Measurements from ENCODE around the gene PDE4C. TPM values are rescaled to one million over a fixed set of nuclear protein-coding genes. Genes with fewer than 3 reads are reported as not detected.

The PDE4C gene
- under 0.01 and 0.20 TPM in 2 replicates for total RNA-seq

DNA sequence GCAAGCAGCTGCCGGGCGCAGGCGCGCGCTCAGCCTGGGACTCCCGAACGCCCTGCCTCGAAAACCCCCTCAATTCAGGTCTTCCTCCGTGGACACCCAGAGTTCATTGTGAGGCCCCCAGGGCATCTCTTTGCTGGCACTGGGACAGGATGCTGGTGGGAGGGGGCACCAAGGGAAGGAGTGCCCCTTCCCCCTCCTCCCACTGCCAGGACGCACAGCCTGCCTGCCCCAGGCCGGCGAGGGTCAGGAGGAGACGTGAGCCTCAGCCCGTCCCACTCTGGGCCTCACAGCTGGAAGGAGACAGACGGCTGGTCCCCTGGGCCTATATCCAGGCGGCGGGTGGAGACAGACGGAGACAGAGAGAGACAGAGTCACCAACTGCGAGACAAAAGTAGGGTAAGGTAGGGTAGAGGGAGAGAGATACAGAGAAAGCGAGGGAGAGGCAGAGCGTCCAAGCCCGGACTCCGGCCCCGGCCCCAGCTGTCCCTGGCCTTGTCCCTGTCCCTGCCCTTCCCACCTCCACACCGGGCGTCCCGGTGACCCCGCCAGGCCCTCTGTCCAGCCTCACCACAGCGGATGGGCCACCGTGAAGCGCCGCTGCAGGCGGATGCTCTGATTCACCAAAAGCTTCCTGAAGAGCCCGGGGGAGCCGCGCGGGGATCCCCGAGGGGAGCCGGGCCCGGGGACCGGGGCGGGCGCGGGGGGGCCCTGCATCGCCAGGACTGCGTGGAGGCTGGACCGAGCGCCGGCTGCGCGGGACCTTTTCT lies at the start of gene PDE4C:
Gene PDE4C, minus strand, starts transcription at position 737 of the 767 bp plus-strand sequence. Its CDS starts 23 bp downstream, at position 714.
- DNase-seq (ENCODE audit: low read depth): no peak

DNA sequence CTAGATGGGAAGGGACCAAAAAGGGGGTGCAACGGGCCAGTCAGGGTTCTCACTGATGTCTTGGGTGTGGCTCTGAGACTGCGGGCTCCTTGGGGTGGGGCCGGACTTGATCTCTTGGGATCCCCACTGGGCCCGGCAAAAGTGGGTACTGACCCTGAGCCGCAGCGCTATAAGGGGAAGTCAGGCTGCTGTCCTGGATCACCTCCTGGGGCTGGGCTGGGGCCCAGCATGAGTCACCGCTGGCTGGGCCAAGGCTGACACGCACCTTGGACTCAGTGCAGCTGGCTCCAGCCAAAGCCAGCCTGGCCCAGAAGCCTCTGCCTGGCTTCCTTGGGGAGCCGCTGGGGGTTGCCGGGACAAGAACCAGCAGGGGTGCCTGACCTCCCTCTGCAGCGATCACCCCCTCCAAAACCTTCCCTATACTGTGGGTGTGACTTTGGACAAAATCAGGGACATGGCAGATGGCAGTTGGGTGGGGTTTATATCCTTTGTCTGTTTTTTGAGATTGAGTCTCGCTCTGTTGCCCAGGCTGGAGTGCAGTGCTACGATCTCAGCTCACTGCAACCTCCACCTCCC lies 48.6 kb upstream of the PDE4C start:
- DNase-seq (ENCODE audit: low read depth): peak; percentile 80

DNA sequence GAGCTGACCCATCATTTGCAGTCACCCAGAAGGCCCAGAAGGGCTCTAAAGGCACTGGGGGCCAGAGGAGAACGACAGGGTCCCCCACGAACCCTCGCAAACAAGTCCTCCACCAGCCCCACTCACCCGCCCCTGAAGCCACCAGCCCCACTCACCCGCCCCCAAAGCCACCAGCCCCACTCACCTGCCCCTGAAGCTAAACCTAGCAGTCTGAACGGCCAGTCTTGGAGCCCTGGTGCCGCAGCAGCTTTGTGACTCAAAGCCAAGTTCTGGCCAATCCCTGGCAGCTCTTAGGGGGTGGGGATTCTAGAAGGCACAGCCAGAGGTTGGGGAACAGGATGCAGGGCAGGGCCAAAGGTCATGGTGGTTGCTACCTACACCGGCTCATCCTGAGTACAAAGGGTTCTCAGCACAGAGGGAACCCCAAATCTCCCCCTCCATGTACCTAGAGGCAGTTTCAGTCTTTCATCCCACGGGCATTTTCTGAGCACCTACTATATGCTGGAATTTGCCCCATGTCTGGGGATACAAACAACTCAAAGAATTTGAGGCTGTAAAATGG lies 48.1 kb upstream of the PDE4C start, which contains the start of gene IQCN:
Gene IQCN, minus strand, starts transcription at position 234 of the 562 bp plus-strand sequence. CDS start 4,974 bp downstream, outside the sequence.
- DNase-seq (ENCODE audit: low read depth): peak; percentile 40

DNA sequence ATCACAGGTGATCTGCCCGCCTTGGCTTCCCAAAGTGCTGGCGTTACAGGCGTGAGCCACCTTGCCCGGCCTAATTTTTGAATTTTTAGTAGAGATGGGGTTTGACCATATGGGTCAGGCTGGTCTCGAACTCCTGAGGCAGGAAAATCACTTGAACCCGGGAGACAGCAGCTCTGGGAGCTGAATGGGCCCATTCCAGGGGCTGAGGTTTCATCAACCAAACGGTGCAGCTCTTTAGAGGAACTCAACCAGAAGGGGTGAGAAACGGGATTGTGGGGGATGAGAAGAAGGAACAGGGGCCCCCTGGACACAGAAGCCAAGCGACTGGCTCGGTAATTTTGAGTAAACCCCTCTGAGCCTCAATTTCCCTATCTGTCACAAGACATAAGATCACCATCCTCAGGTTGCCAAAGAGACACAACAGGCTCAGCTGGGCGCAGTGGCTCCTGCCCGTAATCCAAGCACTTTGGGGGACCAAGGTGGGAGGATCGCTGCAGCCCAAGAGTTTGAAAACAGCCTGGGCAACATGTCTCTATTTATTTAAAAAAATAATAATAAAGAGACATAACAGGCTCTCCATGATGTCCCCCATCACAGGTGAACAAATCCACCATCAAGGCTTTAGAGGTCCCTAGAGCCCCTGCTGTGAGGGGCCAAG lies 47.5 kb upstream of the PDE4C start:
- no peak for DNase-seq (ENCODE audit: low read depth)

DNA sequence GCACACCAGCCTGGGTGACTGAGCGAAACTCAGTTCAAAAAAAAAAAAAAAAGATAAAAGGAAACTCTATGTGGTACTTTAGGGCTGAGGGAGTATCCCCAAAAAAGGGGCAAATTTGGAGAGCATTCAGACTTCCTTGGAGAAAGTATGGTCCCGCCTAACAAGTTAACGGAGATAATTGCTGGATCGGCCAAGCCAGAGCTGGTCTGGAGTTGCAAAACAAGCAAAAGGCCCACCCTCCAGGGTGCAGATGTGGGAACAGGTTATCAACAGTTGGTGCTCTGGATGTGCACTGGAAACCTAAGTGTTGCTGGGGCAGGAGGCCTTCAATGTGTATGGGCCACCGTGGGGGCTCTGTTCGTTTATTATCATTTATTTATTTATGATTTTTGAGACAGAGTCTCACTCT lies 45.2 kb upstream of the PDE4C start:
- no peak for DNase-seq (ENCODE audit: low read depth)

DNA sequence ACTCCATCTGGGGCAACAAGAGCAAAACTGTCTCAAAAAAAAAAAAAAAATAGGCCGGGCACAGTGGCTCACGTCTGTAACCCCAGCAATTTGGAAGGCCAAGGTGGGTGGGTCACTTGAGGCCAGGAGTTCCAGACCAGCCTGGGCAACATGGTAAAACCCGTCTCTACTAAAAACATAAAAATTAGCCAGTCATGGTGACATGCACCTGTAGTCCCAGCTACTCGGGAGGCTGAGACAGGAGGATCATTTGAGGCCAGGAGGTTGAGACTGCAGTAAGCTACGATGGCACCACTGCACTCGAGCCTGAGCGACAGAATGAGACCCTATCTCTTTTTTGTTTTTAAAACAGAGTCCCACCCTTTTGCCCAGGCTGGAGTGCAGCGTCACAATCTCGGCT lies 44.1 kb upstream of the PDE4C start:
- no peak for DNase-seq (ENCODE audit: low read depth)

DNA sequence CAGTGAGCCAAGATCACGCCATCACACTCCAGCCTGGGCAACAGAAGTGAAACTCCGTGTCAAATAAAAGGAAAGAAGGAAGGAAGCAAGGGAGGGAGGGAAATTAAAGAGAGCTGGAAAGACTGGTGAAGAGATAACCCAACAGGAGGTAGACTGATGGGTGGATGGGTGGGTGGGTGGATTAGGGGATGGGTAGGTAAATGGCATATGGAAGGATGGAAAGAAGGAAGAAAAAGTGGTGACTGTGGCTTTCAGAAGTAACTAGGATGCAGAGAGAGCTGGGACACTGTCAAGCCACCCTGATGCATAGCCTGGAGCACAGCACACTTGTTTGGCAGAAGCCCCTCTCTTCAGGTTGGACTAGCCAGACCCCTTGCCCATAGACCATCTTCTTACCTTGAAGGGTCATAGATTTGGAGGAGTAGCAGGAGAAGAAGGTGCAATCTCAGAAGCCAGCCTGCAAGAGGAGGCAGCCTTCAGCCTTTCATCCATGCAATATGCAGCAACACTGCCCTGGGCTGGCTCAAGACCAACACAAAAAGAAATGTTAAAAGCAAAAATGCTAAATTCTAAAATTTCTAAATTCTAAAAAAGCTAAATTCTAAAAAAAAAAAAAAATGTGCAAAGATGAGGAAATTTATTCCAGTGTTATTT lies 43.0 kb upstream of the PDE4C start:
- no peak for DNase-seq (ENCODE audit: low read depth)

DNA sequence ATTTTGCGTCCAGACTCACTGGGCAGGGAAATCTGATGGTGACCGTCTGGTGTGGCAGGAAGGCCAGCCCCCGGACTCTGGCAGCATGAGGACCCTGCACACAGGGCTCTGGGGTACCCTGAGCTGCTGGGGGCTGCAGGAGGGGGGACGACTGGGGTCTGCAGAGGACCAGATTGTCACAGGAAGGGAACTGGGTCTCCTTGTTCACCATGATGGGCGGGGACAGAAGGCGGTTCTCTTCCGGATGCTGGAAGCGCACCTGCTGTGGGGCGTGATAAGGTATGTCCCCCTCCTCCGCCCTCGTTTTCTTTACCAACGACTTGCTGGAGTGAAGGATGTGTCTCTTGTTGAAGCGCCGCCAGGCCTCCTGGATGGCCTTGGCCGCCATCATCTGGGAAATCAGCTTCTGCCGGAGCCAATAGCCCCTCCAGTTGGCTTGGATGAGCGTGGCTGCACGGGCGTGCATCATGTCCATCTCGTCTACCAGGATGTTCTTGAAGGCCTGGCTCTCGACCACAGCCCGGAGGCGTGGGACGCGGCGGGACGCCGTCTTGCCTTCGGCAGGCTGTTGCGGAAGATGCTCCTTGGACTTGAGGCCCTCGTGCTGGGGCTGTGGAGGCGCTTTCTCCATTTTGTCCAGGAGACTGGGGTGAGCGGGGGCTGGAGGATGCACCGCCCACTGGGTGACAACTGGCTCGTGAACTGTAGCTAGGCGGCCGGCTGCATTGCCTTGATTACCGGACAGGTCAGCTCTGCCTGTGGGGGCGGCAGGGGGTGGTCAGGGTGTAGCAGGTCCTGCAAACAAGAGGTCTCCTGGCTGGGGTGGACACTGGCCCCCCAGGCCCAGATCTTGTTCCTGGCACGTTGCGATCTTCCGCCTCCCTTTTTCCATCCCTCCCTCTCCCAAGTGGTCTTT lies 40.8 kb upstream of the PDE4C start:
- DNase-seq (ENCODE audit: low read depth): no peak

DNA sequence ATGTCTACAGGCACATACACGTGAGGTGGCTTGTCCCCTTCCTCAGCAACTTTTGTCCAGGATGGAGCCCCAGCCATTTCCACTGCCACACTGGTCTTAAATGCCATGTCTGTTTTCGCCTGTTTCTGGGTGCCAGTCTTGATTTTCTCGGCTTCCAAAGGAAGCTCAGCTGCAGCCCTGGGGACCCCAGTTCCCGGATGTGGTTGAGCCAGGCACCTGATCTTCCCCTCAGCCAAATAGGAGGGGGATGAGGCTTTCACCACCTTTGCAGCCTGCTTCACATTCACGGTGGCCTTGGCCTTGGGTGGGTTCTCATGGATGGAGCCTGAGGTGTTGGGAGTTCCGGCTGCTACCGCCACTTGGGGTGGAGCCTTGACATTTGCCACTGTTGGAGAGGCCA lies 39.3 kb upstream of the PDE4C start:
- DNase-seq (ENCODE audit: low read depth): no peak

DNA sequence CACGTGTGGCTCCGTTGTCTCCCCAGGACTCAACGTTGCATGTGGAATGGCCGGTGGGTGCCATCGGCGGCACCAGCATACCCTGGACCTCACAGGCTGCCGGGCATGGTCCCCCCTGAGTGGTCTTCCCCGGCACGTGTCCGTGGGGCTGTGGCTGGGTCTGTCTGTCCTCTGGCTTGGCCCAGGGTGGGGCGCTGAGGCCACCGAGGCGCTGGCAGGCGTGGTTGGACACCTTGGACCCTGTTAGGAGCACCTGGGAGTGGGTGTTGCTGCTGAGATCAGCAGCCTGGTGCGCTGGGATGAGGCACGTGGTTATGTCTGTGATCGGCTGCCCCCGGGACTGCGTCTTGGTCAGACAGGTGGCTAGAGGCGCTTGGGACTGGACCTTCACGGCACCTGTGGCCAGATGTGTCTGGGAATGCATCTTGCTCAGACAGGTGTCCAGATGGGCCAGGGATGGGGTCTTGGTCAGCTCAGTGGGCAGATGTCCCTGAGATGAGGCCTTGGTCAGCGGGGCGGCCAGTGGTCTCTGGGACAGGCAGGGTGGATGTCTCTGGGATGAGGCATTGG lies 38.8 kb upstream of the PDE4C start:
- DNase-seq (ENCODE audit: low read depth): no peak

DNA sequence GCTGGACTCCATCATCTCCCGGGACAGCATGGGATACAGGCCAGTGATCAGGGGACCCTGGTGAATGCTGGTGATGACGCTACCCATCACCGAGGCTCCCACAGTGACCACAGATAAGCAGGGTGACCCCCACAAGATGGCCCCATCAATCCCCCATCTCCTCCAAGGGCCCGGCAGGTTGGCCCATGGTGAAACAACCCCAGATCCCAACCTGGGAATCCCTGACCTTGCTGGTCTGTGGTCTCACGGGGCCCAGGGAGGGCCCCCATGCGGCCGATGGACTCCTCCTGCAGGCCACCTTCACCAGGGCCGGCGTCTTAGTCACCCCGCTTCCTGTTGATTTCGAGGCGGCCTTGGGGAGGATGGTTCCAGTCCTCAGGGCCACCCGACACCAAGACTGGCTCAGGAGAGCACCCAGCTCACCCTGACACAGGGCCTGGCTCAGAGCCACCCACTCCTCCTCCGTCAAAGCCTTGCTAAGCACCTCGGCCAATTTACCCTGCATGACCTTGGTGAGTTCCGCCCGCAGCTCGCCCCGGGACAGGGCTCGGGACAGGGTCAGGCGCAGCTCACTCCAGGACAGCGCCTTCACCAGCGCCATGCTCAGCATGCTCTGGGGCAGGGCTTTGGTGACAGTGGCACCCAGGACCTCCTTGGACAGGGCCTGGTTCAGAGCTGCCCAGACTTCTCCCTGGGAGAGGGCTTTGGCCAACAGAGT lies 38.1 kb upstream of the PDE4C start:
- no peak for DNase-seq (ENCODE audit: low read depth)

DNA sequence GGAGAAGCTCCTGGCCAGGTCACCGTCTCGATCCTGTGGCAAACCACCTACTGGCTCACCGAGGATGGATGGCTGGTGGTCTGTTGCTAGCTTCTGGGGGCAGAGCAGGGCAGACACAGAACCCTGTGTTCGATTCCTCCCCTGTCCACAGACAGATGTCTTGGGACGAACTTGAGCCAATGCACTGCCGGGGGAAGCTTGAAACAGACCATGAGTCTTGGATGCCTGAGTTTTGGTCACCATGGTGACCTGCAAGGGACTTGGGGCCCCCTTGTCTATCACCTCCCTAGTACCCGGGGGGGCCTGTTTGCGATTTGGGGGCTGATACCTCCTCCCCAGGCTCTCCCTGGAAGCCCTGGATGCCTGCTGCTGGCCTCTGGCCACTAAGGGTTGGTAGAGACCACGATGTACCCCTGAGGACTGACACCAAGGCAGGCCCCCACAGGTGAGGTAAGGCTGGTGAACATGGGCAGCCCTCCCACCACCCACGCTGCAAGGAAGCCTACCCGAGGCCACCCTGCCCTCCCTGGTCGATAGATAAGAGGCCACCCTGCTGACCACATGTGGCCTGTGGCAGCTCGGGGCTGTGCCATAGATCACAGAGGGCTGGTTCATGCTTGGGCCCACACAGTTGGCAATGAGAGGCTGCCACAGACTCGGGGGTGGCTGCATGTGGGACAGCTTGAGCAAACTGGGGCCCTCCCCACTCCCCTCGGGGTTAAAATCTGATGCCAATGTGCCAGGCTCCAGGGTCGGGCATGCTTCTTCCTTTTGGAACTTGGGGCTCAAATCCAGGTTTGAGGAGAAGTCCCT lies 37.3 kb upstream of the PDE4C start:
- no peak for DNase-seq (ENCODE audit: low read depth)

DNA sequence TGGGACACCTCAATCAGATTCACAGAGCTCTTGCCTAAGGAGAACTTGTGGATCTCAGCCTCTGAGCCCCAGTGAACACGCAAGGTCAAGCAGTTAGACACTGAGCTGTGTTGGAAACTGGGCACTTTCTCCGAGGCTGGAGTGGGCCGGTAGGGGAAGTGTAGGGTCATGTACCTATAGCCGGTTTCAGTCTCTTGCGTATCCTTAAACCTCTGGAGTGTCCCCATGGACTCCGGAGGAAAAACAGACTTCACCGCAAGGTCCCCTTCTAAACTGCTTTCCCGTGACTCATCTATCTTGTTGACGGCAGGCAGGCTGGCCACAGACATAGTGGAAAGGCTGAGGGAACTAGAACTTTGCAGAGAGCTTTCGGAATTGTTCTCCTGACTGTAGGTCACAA lies 36.7 kb upstream of the PDE4C start:
- DNase-seq (ENCODE audit: low read depth): no peak

DNA sequence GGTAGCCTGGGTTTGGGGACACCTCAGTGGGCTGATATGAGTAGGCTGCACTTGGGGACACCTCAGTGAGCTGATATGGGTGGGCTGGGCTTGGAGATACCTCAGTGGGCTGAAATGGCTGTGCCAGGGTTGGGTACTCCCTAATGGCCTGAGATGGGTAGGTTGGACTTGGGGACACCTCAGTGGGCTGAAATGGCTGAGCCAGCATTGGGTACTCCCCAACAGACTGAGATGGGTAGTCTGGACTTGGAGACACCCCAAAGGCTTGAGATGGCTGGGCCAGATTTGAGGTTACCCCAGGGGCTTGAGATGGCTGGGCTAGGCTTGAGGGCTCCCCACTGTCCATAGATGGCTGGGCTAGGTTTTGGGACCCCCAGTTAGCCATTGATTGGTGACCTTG lies 35.9 kb upstream of the PDE4C start:
- DNase-seq (ENCODE audit: low read depth): no peak

DNA sequence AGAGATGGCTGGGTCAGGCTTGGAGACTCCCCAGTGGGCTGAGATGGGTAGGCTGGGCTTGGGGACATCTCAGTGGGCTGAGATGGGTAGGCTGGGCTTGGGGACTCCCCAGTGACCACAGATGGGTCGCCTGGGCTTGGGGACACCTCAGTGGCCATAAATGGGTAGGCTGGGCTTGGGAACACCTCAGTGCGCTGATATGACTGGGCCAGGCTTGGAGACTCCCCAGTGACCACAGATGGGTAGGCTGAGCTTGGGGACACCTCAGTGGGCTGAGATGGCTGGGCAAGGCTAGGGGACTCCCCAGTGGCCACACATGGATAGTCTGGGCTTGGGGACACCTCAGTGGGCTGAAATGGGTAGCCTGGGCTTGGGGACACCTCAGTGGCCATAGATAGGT lies 35.2 kb upstream of the PDE4C start:
- no peak for DNase-seq (ENCODE audit: low read depth)

DNA sequence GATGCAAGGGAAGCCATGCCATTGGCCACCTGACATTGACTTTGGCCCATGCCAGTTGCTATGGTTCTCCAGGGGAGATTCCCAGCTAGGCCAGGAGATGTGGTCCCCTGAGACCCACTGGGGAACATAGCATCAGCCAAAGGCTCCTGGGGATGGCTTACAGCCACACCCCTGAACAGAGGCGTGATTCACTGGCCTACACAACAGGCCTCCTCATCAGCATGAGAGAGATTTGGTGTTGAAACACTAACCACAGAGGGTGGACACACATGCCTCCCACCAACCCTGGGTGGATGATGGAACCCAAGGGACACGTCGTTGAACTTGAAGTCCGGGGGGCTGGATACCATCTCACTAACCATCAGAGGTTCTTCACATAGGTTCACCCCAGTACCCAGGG lies 33.7 kb upstream of the PDE4C start:
- no peak for DNase-seq (ENCODE audit: low read depth)

DNA sequence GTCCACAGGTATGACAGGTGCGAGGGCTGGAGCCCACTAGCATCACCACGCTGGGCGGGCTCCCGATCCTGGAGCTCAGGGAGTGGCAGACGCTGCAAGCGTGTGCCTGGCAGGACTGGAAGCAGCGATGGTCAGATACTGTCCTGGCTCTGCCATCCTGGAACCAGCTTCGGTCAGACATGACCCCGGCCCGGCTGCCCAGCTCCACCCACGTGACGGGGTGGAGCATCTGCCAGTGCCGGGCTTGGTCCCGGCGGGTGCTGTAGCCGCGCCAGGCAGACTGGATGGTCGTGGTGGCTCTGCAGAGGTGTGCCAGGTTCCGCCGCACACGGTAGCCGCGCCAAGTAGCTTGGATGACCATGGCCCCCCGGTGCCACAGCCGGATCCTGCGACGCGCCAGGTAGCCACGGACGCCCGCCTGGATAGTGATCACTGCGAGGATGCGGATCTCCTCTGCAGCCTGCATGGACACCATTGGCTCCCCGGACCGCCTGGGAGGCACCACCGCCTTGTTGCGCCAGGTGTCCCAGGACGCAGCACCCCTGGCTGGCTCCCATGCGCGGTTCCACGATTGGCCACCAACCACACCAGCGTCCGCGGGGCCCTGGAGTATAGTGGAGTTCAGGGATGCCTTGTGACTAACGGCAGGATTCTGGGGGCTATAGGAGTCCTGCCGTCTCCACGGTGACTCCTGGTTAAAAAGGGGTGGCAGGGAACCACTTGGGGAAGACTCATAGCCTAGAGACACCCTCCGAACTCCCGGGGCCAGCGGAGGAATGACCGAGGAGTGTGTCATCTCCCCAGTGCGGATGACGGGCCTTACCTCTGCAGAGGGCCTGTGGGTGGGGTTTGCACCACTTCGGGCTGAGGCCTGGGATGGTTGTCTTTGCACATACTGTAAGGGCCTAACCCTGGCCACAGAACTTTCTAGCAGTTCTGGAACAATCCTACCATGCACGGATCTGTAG lies 31.5 kb upstream of the PDE4C start:
- no peak for DNase-seq (ENCODE audit: low read depth)

Measured in renal cortical epithelial cell (primary cell).